HepG2 (cell line): ENCODE measurements around the gene SLC2A2. TPM values are rescaled to one million over a fixed set of nuclear protein-coding genes. Genes with fewer than 3 reads are reported as not detected.

Experiments
- CCAR2 ChIP-seq: fragments of 200-400 bp; formaldehyde crosslinking; optimal IDR thresholded peaks from 2 replicates; pipeline ENCODE3; 2018; ENCODE audit warnings: low read depth, mild to moderate bottlenecking, low read length, moderate library complexity
- FLYWCH1 ChIP-seq: sonication (generic); formaldehyde crosslinking; IDR thresholded peaks from 2 replicates; pipeline ENCODE4 v1.8.1; 2023; ENCODE audit warnings: mild to moderate bottlenecking, missing genetic modification reagents
- FOXK1 ChIP-seq: sonication (generic); formaldehyde crosslinking; IDR thresholded peaks from 2 replicates; pipeline ENCODE4 v1.4.0; 2020; ENCODE audit warnings: low read depth, missing genetic modification reagents, borderline replicate concordance
- HNF1A ChIP-seq, 2 experiments: sonication (generic) in 1 of 2; formaldehyde crosslinking in 1 of 2; IDR thresholded peaks; 2 replicates each; pipeline versions ENCODE4 v1.4.0 to v1.6.1; 2016 to 2020; ENCODE audit warnings: borderline replicate concordance in 1 of 2, low read depth in 1 of 2, mild to moderate bottlenecking in 1 of 2, missing genetic modification reagents in 1 of 2
- HOXA9 ChIP-seq: sonication (generic); formaldehyde crosslinking; IDR thresholded peaks from 2 replicates; pipeline ENCODE4 v1.8.1; 2022; ENCODE audit warnings: missing genetic modification reagents, mild to moderate bottlenecking, moderate library complexity, borderline replicate concordance
- ONECUT2 ChIP-seq: sonication (generic); formaldehyde crosslinking; IDR thresholded peaks from 2 replicates; pipeline ENCODE4 v1.4.0; 2020; ENCODE audit warnings: missing genetic modification reagents
- PLRG1 ChIP-seq: fragments of 450-650 bp; conservative IDR thresholded peaks from 2 replicates; pipeline ENCODE4 v1.6.1; 2016
- POGZ ChIP-seq: sonication (generic); formaldehyde crosslinking; IDR thresholded peaks from 2 replicates; pipeline ENCODE4 v1.4.0; 2020; ENCODE audit warnings: mild to moderate bottlenecking, missing genetic modification reagents
- RAD51 ChIP-seq: fragments of 450-650 bp; IDR thresholded peaks from 2 replicates; pipeline ENCODE4 v1.6.1; 2016; ENCODE audit warnings: borderline replicate concordance
- SIN3B ChIP-seq: fragments of 150-350 bp; IDR thresholded peaks from 2 replicates; pipeline ENCODE4 v1.6.1; 2014; ENCODE audit warnings: low read length
- SIX1 ChIP-seq: sonication (generic); formaldehyde crosslinking; IDR thresholded peaks from 2 replicates; pipeline ENCODE4 v1.4.0; 2020; ENCODE audit warnings: missing genetic modification reagents, borderline replicate concordance
- SYNCRIP ChIP-seq: fragments of 200-400 bp; formaldehyde crosslinking; IDR thresholded peaks from 2 replicates; pipeline ENCODE4 v1.6.1; 2018; ENCODE audit warnings: mild to moderate bottlenecking, low read depth, low read length; ENCODE audit not compliant: insufficient read depth
- THAP9 ChIP-seq: sonication (generic); formaldehyde crosslinking; IDR thresholded peaks from 2 replicates; pipeline ENCODE4; 2020; ENCODE audit warnings: missing genetic modification reagents, mild to moderate bottlenecking, borderline replicate concordance
- ZFAT ChIP-seq: sonication (generic); formaldehyde crosslinking; conservative IDR thresholded peaks from 2 replicates; pipeline ENCODE4 v1.8.1; 2023; ENCODE audit warnings: missing genetic modification reagents, inconsistent platforms
- ZNF101 ChIP-seq: sonication (generic); formaldehyde crosslinking; IDR thresholded peaks from 2 replicates; pipeline ENCODE4 v1.4.0; 2020; ENCODE audit warnings: mild to moderate bottlenecking, low read depth, missing genetic modification reagents, borderline replicate concordance
- ZNF256 ChIP-seq: sonication (generic); formaldehyde crosslinking; conservative IDR thresholded peaks from 2 replicates; pipeline ENCODE4 v1.4.0; 2020; ENCODE audit warnings: missing genetic modification reagents
- ZNF44 ChIP-seq: sonication (generic); formaldehyde crosslinking; IDR thresholded peaks from 2 replicates; pipeline ENCODE4 v1.5.1; 2020; ENCODE audit warnings: mild to moderate bottlenecking, missing genetic modification reagents
- ZNF644 ChIP-seq: IDR thresholded peaks from 2 replicates; pipeline ENCODE4 v1.6.1; 2016; ENCODE audit warnings: low read depth
- polyA plus RNA-seq, 8 experiments: library from polyadenylated mRNA; depleted of rRNA in 3 of 8; stranded (reverse) in 7 of 8; unstranded in 1 of 8; fragments of >200 nt; fragmentation: Illumina TruSeq in 4 of 8; extraction: Trizol in 4 of 8; gene quantifications; 2 replicates each; pipeline versions ENCODE4 v1.2.1 to v1.2.3, GENCODE V29; 2011 to 2016; ENCODE audit warnings: low read depth in 4 of 8, missing spikeins in 1 of 8, mixed read lengths in 1 of 8; ENCODE audit not compliant: insufficient read depth in 1 of 8
- total RNA-seq, 5 experiments: library from RNA; depleted of rRNA; stranded (reverse); fragments of >200 nt; fragmentation: Illumina TruSeq; extraction: Trizol; gene quantifications; 2 replicates each; pipeline ENCODE4 v1.2.3, GENCODE V29; 2016; ENCODE audit warnings: low read depth in 1 of 5
- TF ChIP-seq, protein P1 (sequence below): IDR thresholded peaks from 2 replicates; pipeline ENCODE4 v1.6.1; 2012; ENCODE audit warnings: low read depth, low read length, improper control_type of control experiment
- TF ChIP-seq, protein P2 (sequence below): sonication (generic); formaldehyde crosslinking; IDR thresholded peaks from 2 replicates; pipeline ENCODE4 v1.4.0; 2020; ENCODE audit warnings: missing genetic modification reagents, borderline replicate concordance

The SLC2A2 gene
- total and polyA plus RNA-seq, 2 of the 13 experiments (the other 11 are each of a cell fraction or from before 2014, with no cell fraction given) = 19.5 to 23.2 TPM

GRCh38 chr3:171001250-171001893 is 25.1 kb downstream of the SLC2A2 start (continued):
- no peak for TF ChIP-seq THAP9 (CRISPR knock-in tag)
- no peak for TF ChIP-seq SIN3B
- no peak for TF ChIP-seq FLYWCH1 (CRISPR knock-in tag)
- TF ChIP-seq, protein P1, sequence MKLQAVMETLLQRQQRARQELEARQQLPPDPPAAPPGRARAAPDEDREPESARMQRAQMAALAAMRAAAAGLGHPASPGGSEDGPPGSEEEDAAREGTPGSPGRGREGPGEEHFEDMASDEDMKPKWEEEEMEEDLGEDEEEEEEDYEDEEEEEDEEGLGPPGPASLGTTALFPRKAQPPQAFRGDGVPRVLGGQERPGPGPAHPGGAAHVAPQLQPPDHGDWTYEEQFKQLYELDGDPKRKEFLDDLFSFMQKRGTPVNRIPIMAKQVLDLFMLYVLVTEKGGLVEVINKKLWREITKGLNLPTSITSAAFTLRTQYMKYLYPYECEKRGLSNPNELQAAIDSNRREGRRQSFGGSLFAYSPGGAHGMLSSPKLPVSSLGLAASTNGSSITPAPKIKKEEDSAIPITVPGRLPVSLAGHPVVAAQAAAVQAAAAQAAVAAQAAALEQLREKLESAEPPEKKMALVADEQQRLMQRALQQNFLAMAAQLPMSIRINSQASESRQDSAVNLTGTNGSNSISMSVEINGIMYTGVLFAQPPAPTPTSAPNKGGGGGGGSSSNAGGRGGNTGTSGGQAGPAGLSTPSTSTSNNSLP = peak; percentile 97
- TF ChIP-seq CCAR2 = no peak
- no peak for TF ChIP-seq ZNF101
- TF ChIP-seq POGZ (CRISPR knock-in tag) = 0 out of 2 replicates have a peak, but pooled peaks have one; percentile 43
- no peak for TF ChIP-seq ZNF256 (CRISPR knock-in tag)
- TF ChIP-seq FOXK1 (CRISPR knock-in tag) = peak; percentile 89
- TF ChIP-seq ZFAT (CRISPR knock-in tag) = no peak
- TF ChIP-seq, protein P2, sequence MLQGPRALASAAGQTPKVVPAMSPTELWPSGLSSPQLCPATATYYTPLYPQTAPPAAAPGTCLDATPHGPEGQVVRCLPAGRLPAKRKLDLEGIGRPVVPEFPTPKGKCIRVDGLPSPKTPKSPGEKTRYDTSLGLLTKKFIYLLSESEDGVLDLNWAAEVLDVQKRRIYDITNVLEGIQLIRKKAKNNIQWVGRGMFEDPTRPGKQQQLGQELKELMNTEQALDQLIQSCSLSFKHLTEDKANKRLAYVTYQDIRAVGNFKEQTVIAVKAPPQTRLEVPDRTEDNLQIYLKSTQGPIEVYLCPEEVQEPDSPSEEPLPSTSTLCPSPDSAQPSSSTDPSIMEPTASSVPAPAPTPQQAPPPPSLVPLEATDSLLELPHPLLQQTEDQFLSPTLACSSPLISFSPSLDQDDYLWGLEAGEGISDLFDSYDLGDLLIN (CRISPR knock-in tag) = no peak
- no peak for TF ChIP-seq SYNCRIP
- peak; percentile 97 for TF ChIP-seq ONECUT2 (CRISPR knock-in tag)
- no peak for TF ChIP-seq ZNF44 (CRISPR knock-in tag)
- no peak for TF ChIP-seq ZNF644 (CRISPR knock-in tag)
- no peak for TF ChIP-seq HOXA9
- TF ChIP-seq SIX1 (CRISPR knock-in tag) = peak; percentile 72; the same call in 1 of the 2 replicates
- TF ChIP-seq HNF1A (IDR thresholded peaks at IDR 0.05; ENCODE audit: low read depth) = peak; percentile 89
- TF ChIP-seq HNF1A (CRISPR knock-in tag; IDR thresholded peaks at IDR 0.05; ENCODE audit: borderline replicate concordance) = peak; percentile 89
- no peak for TF ChIP-seq RAD51
- TF ChIP-seq PLRG1 = no peak
